Measurements from ENCODE around the gene FZD2. TPM values are rescaled to one million over a fixed set of nuclear protein-coding genes. Genes with fewer than 3 reads are reported as not detected.
"Not testable (repeated sequence)": the region's sequence is repeated elsewhere in the genome, so short reads cannot be mapped to it uniquely, and the experiment has no call there.

Gene FZD2
- total RNA-seq, 1 donor from 2014 or later = 0.39 TPM

DNA sequence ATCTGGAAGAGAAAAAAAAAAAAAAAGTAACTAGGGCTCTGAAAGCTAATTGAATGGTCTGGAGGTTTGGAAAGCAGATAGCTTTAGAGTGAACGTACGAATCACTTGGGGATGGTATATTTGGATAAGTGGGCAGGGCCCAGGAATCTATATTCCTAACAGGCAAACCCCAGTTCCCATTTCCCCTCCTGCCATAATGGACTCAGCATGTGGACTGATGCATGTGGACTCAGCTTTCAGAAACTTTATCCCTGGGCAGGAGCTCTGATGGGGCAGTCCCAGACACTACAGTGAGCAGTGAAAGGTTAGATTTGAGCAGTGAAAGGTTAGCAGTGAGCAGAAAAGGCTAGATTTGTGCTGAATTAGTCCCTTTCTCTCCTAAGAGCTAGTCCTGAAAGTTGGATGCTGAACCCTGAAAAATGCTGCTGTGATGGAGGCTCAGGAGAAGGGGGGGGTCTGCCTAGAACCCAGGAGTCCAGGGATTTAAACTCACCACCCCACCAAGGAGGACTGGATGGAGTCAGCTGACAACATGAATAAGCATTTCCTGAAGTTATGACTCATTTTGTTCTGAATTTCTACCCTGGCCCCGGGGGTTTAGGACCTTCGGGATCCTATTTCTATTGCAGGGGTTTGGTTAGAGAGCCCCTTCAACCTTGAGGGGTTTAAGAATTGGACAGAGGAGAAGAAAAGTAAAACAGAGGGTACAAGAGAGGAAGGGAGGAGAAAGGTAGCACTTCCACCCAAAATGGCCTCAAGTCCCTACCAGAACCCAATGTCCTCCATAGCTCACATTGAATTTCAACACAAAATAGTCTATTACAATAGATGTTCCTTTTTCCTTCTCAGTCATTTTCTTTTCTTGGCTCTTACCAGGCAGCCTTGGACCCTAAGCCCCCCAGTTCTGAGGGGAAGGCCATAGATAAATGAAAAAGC, 10.3 kb upstream of the FZD2 start:
- peak in 1 of 2 donors; percentile 48 for DNase-seq (ENCODE audit: low read depth in 2 of 2)

DNA sequence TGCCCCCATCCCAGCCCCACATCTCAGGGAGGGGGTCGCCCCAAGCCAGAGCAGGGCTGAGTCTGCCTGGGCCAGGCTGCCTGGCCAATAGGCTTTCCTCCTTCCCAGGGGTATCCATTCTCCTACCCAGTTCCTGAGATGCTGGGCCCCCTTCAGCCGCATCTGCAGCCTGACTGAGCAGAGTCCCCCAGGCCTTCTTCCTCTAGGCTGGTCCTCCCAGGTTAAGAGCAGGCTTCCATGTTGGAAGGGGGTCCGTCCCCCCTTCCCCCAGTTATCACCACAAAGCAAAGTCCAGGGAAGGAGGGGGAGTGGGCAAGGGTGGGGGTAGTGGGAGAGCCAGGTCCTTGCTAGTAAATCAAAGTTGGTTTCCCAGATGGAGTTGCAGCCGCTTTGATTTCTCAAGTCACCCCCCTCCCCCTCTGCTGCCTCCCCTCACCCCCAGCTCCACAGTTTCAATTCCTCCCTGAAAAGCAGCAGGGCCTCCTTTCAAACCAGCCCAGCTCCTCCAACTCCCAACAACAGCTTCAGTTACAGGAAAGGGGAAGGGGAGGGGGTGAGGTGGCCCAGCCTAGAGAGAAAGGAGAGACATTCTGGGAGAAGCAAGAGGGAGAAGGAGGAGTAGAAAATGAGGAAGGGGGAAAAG, 9.5 kb upstream of the FZD2 start:
- DNase-seq (ENCODE audit: low read depth in 2 of 2) = no peak

DNA sequence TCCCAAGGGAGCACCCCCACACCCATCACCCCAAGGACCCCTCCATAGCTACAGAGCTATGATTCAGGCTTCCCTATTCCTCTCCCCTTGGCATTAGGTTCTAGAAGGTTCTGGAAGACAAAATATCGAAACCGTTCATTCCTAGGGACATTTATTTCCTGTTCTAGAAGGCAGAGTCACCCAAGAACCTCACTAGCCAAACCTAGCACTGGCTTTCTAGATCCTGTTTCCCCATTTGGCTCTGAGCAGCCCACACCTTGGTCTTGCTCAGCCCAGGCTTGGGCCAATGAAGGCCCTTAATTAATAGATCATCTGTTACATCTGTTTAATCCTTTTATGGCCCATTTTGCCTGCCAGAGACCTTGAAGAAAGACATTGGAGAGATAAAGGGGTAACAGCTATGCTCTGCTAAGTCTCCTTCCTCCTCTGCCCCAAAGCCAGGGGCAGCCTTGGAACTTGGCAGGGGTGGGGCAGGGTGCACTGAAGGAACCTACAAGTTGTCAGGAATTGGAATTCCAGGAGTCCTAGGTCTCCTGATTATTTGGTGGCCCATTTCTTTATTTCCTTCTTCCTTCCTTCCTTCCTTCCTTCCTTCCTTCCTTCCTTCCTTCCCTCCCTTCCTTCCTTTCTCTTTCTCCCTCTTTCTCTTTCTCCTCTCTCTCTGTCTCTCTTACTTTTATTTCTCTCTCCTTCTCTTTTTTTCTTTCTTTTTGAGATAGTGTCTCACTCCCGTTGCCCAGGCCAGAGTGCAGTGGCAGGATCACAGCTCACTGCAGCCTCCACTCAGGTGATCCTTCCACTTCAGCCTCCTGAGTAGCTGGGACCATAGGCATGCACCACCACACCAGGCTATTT, 8.7 kb upstream of the FZD2 start:
- no peak for DNase-seq (ENCODE audit: low read depth in 2 of 2)

DNA sequence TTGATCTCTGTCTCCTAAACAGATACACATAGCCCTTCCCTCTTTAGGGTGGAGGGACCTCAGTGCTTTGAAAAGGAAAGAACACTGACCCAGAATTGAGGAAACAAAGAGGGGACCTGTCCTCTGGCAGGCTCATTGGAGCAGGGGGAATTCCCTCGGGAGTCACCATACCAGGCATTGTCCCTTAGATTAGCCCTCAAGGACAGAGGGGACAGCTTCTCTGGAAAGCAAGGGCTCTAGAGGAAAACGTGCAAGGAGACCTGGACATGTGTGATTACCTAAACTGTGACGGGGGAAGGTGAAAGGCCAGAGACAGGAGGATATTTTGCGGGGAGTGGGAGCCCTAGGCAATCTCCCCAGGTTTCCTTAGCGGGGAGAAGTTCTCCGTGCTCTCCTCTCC, 7.6 kb upstream of the FZD2 start:
- DNase-seq (ENCODE audit: low read depth in 2 of 2) = no peak

DNA sequence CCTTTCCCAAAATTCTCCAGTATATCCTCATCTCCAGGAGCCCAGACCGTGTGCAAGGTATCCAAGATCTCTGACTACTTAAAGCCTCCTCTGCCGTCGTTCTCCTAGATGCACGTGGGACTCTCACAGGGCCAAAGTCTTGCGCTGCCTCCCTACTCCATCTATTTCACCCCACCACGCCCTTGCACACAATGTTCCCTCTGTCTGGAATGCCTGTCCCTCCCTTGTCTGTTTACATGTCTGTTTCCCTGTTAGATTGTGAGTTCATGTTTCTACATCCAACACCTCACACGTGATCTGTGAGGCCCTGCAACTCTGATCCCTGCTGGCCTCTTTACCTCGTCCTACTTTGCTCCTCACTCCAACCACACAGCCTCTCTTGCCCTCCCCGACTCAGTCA, 4.9 kb upstream of the FZD2 start:
- no peak for DNase-seq (ENCODE audit: low read depth in 2 of 2)

DNA sequence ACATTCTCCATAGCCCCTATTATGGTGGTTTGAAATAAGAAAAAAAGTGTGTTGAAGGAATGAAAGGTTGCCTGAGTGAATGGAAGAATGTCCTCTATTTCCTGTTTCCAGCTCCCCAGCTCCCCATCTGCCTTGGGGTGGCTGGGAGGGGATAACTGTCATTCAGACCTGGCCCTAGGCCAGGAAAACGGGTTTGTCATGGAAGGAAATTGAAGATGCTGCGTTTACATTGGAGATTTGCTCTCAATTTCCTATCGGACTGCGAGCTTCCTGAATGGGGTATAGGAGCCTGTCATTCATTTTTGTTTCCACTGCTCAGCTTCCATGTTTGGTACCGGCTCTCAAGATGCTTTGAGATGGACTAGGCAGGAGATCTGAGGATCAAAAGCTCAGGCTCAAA, 2.2 kb upstream of the FZD2 start:
- no peak for DNase-seq (ENCODE audit: low read depth in 2 of 2)

DNA sequence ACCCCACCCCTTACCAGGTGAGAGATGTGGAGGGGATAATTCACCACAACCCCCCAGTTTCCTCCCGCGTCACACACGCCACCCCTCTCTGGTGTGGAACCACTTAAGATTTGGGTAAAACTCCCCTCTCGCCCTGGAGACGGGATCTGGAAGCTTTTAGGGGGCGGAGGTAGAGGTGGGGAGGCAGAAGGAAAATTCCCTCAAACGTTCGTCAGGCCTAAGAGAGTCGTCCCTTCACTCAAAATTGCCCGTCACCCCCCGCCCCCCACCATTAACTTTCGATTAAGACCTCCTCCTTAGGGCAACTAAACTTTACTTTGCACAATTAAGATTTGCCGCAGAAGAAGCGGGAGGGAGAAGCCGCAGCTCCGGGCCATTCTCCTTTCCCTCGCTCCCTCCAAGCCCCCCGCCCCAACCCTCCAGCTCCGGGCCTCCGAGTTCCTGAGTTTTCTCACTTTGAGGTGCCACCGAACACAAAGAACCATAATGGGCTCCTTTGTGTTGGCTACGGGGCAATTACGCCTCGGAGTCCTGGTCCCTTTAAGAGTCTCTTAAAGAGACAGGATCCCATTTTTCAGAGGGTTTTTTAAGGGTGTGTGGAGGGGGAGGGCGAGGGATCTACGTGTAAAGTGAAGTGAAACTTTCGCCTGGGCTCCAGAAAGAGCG, 985 bp upstream of the FZD2 start:
- DNase-seq (ENCODE audit: low read depth in 2 of 2) = peak in 1 of 2 donors; percentile 52

DNA sequence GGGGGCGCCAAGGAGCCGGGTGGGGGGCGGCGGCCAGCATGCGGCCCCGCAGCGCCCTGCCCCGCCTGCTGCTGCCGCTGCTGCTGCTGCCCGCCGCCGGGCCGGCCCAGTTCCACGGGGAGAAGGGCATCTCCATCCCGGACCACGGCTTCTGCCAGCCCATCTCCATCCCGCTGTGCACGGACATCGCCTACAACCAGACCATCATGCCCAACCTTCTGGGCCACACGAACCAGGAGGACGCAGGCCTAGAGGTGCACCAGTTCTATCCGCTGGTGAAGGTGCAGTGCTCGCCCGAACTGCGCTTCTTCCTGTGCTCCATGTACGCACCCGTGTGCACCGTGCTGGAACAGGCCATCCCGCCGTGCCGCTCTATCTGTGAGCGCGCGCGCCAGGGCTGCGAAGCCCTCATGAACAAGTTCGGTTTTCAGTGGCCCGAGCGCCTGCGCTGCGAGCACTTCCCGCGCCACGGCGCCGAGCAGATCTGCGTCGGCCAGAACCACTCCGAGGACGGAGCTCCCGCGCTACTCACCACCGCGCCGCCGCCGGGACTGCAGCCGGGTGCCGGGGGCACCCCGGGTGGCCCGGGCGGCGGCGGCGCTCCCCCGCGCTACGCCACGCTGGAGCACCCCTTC, 484 bp downstream of the FZD2 start:
- peak in 1 of 2 donors; percentile 43 for DNase-seq (ENCODE audit: low read depth in 2 of 2)

DNA sequence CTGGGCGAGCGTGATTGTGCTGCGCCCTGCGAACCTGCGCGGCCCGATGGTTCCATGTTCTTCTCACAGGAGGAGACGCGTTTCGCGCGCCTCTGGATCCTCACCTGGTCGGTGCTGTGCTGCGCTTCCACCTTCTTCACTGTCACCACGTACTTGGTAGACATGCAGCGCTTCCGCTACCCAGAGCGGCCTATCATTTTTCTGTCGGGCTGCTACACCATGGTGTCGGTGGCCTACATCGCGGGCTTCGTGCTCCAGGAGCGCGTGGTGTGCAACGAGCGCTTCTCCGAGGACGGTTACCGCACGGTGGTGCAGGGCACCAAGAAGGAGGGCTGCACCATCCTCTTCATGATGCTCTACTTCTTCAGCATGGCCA, 1.0 kb downstream of the FZD2 start:
- DNase-seq (ENCODE audit: low read depth in 2 of 2) = no peak

DNA sequence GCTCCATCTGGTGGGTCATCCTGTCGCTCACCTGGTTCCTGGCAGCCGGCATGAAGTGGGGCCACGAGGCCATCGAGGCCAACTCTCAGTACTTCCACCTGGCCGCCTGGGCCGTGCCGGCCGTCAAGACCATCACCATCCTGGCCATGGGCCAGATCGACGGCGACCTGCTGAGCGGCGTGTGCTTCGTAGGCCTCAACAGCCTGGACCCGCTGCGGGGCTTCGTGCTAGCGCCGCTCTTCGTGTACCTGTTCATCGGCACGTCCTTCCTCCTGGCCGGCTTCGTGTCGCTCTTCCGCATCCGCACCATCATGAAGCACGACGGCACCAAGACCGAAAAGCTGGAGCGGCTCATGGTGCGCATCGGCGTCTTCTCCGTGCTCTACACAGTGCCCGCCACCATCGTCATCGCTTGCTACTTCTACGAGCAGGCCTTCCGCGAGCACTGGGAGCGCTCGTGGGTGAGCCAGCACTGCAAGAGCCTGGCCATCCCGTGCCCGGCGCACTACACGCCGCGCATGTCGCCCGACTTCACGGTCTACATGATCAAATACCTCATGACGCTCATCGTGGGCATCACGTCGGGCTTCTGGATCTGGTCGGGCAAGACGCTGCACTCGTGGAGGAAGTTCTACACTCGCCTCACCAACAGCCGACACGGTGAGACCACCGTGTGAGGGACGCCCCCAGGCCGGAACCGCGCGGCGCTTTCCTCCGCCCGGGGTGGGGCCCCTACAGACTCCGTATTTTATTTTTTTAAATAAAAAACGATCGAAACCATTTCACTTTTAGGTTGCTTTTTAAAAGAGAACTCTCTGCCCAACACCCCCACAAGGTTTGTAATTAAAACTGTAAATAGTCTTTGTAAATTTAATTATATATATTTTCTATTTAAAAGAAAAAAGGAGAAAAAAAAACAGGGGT, 1.7 kb downstream of the FZD2 start:
- DNase-seq (ENCODE audit: low read depth in 2 of 2) = no peak

DNA sequence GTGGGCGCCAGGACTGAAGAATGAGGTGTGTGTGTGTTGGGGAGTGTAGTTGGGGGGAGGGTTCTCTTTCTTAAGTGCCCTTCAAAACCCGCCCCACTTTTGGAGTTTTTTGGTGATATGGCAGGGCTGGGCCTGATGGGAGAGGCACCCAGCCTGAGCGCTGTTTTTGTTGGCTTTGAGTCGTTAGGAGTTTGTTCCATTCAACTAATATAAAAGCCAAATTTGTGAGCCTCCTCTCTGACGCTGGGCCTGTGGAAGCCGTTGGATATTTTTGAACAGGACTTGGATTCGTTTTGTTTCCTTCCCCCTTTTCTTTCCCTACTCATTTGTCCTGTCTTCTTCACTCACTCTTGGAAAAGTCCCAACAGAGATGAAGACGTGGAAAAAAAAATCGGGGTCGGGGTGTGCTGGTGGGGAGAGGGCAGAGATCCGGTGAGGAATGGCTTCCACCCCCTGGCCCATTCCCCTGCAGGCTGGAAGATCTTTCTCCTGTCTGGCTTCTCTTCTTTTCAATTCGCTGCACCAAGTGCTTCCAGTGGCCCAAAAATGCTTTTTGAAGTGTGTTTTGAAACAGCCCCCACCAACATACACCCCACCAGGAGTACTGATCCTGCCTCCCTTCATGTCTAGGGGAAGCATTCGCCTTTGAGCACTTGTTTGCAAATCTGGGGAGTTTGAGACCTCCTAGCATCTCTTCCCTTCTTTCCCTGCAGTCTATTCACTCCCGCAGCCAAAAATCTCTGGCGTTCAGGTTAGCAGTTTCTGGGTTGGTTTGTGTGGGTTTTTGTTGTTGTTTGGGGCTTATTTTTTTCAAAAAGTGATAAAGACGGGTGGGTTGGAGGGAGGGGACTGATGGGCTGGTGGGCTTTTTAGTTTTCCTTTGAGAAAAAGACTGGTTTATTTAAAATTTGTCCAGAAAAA, 2.6 kb downstream of the FZD2 start:
- no peak for DNase-seq (ENCODE audit: low read depth in 2 of 2)

DNA sequence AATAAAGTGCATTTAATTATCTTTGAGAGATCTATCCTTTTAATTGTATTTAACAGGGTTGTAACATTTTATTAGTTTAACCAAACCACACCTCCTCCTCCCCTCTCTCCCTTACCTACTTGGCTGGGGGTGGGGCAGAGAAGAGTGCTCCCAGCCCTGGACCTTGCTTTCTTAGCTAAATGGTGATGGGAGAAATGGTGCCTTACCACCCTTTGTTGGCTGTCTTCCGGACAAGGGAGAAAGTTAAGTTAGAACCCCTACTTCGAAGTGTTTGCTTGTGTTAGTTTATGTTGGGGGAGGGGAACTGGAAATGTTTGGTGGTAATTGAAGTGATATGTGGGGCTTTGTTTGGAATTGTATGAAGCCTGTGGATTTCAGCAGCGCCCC, 3.9 kb downstream of the FZD2 start:
- no peak for DNase-seq (ENCODE audit: low read depth in 2 of 2)

DNA sequence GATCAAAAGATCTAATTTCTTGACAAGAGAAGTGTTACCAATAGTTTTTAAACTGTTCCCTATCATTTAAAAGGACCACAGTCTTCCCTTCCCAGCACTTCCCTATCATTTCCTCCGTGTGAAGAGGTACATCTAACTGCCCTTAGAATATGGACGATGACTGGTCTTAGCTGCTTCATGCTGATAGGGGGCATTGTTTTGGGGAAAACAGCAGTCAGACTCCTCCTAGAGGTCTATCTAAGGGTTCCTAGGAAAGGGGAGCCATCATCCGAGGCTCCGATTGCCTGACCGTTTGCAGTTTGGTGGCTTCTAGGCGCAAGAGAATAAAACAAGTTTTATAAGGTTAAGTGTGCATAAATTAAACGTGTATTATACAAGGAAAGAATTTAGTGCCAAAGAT, 7.1 kb downstream of the FZD2 start:
- DNase-seq (ENCODE audit: low read depth in 2 of 2) = no peak

DNA sequence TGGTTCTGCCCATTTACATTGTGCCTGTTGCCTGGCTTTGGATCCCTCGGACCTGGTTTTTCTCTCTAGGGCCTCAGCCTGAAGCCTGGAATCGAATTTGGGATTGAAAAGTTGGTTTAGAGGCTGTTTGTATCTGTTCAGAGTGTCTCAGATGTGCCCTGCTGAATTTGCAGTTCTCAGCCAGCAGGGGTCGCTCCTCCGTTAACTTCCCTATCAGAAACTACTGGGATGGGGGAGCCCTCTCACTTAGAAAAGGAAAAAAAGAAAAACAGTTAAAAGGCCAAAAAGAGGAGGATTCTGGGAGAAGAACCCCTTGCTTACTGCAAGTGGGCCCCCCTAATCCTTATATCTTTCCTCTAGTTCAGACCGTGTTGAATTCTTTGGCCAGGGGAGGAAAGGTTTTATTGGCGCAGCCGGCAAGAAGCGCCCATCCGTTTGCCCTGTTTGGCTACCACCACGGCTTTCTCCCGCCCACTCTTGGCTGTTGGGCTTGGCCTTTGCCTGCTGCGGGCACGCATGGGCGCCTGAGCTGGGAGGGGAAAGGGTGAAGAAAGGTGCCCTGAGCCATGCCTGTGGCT, 8.7 kb downstream of the FZD2 start:
- no peak for DNase-seq (ENCODE audit: low read depth in 2 of 2)

DNA sequence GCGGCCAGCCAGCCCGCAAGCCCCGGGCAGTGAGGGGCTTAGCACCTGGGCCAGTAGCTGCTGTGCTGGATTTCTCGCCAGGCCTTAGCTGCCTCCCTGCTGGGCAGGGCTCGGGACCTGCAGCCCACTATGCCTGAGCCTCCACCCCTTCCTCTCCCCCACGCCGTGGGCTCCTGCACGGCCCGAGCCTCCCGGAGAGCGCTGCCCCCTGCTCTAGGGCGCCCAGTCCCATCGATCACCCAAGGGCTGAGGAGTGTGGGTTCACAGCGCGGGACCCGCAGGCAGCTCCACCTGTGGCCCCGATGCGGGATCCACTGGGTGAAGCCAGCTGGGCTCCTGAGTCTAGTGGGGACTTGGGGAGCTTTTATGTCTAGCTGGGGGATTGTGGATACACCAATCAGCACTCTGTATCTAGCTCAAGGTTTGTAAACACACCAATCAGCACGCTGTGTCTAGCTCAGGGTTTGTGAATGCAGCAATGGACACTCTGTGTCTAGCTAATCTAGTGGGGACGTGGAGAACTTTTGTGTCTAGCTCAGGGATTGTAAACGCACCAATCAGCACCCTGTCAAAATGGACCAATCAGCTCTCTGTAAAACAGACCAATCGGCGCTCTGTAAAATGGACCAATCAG, 11.1 kb downstream of the FZD2 start:
- not testable (repeated sequence) for DNase-seq (ENCODE audit: low read depth in 2 of 2)

DNA sequence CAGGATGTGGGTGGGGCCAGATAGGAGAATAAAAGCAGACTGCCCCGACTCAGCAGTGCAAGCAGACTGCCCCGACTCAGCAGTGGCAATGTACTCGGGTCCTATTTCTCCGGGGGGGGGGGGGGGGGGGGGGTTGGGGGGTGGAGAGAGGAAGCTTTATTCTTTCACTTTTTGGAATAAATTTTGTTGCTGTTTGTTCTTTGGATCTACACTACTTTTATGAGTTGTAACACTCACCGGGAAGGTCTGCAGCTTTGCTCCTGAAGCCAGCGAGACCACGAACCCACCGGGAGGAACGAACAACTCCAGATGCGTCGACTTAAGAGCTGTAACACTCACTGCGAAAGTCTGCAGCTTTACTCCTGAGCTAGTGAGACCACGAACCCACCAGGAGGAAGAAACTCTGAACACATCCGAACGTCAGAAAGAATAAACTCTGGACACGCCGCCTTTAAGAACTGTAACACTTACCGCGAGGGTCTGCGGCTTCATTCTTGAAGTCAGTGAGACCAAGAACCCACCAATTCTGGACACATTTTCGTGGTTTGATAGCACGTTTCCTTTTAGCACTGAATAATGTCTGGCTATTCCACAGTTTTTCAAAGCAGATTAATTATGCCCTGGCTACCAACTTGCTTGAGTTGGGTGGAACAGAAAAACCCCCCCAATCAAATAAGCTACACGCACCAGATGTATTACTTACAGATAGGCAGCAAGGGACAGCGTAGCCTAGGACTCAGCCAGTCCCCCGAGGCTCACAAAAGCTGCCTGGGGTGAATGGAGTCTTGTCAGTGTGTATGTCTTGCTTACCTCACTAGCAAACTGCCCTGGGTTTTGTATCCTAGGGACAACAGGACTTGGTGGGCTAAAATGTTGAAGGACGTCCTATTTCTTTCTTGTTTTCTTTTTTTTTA, 11.9 kb downstream of the FZD2 start:
- DNase-seq (ENCODE audit: low read depth in 2 of 2) = no peak

DNA sequence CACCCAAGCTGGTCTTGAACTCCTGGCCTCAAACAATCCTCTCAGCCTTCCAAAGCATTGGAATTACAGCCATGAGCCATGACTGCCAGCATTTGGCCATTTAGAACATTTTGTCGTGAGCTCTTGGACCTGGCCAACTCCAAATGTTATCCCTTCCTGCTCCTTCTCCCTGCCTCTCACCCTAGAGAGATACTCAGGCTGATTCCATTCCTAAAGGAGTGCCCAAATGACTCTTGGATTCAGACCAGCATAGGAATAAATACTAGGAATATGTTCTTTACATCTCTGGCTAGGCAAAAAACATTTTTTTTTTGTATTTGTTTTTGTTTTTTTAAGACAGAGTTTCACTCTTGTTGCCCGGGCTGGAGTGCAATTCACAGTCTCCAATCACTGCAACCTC, 15.5 kb downstream of the FZD2 start:
- DNase-seq (ENCODE audit: low read depth in 2 of 2) = no peak
